Lung (tissue), 12 donors: ENCODE data around the gene OBSCN. TPM values are rescaled to one million over a fixed set of nuclear protein-coding genes. Genes with fewer than 3 reads are reported as not detected.

Experiments
- ATAC-seq: fragments of 200-7000 bp; cut with Tn5 transposase; one replicate; pipeline ENCODE4 v1.9.1; 2020; ENCODE audit warnings: moderate number of reproducible peaks; ENCODE audit not compliant: insufficient read depth, low FRiP score
- DNase-seq, 3 donors: peaks; one replicate each; pipeline ENCODE4 v3.0.0-alpha.2; 2013 to 2017
- H3K27ac ChIP-seq, 2 donors: one replicate each; pipeline ENCODE4 v1.5.1; 2013; ENCODE audit warnings: mild to moderate bottlenecking in 2 of 2, moderate library complexity in 2 of 2, control low read depth in 1 of 2, inconsistent platforms in 1 of 2, low read depth in 1 of 2, low read length in 1 of 2
- H3K27me3 ChIP-seq, 3 donors: one replicate each; pipeline ENCODE4 v1.5.1; 2013; ENCODE audit warnings: low read length in 2 of 3; ENCODE audit not compliant: control insufficient read depth in 3 of 3, insufficient read depth in 3 of 3
- H3K36me3 ChIP-seq, 4 donors: one replicate each; pipeline ENCODE4 v1.5.1; 2013; ENCODE audit warnings: low read length in 4 of 4, mild to moderate bottlenecking in 1 of 4, moderate library complexity in 1 of 4; ENCODE audit not compliant: control insufficient read depth in 4 of 4, insufficient read depth in 4 of 4
- H3K4me1 ChIP-seq, 5 donors: one replicate each; pipeline ENCODE4 v1.5.1; 2013; ENCODE audit warnings: low read length in 5 of 5, mild to moderate bottlenecking in 2 of 5, moderate library complexity in 1 of 5; ENCODE audit not compliant: control insufficient read depth in 5 of 5, insufficient read depth in 5 of 5
- H3K4me3 ChIP-seq: one replicate; pipeline ENCODE4 v1.5.1; 2013; ENCODE audit warnings: mild to moderate bottlenecking, control low read depth, moderate library complexity
- H3K9ac ChIP-seq, 2 donors: one replicate each; pipeline ENCODE4 v1.5.1; 2013; ENCODE audit warnings: low read length in 2 of 2, control low read depth in 1 of 2; ENCODE audit not compliant: insufficient read depth in 1 of 2
- H3K9me3 ChIP-seq, 4 donors: one replicate each; pipeline ENCODE4 v1.5.1; 2013; ENCODE audit warnings: low read length in 3 of 4, mild to moderate bottlenecking in 1 of 4, moderate library complexity in 1 of 4; ENCODE audit not compliant: control insufficient read depth in 4 of 4, insufficient read depth in 3 of 4
- CTCF ChIP-seq: IDR thresholded peaks from 2 replicates; pipeline ENCODE4 v1.5.1; 2012; ENCODE audit warnings: mild to moderate bottlenecking; ENCODE audit errors: control extremely low read depth, extremely low read depth
- WGBS, 2 donors: extraction: QIAGEN DNeasy Blood & Tissue Kit; methylation state at CpG; one replicate each; pipeline ENCODE4 v1.1.7; 2013; 5-methylcytosine and 5-hydroxymethylcytosine counted together
- polyA plus RNA-seq, 2 donors: library from polyadenylated mRNA; stranded (reverse); fragments of 200-250 nt; gene quantifications; one replicate each; pipeline ENCODE4 v1.2.1, GENCODE V29; 2013
- total RNA-seq, 2 donors: library from RNA; depleted of rRNA in 1 of 2; stranded (reverse); fragments of >200 nt in 1 of 2; gene quantifications; one replicate each; pipeline ENCODE4 v1.2.1, GENCODE V29; 2014 to 2021
- donor health status: control.
- donor health status: control.
- donor health status: Bipolar disorder and iron deficiency.
- donor health status: healthy.
- donor health status: DM: yes; HTN: yes; CAD: no.

The OBSCN gene
- total and polyA plus RNA-seq, 4 donors = 5.1 to 47.3 (median 25.4) TPM

- H3K4me1 ChIP-seq = no peaks in the 10 kb centered on the region
- H3K27ac ChIP-seq = no peak overlapping the region
- H3K9me3 ChIP-seq = peaks cover 0 to 3% (median under 1%) of the 10 kb centered on the region in 4 donors
- no peak overlapping the region for H3K4me3 ChIP-seq
- no peak for ATAC-seq
- no peaks in the 10 kb centered on the region for H3K27me3 ChIP-seq
- H3K9ac ChIP-seq = no peak overlapping the region
- H3K36me3 ChIP-seq = peaks cover 0 to 23% (median 13%) of the 10 kb centered on the region in 4 donors
- no peak for DNase-seq
- no peak for TF ChIP-seq CTCF
- whole genome bisulfite sequencing, 2 donors = 94 to 95% methylated on average over 19 of the region's 19 CpGs
These were observed 135.4 kb downstream of the OBSCN start for GRCh38 chr1:228343191-228343661.

GRCh38 chr1:228344631-228345072 is 136.8 kb downstream of the OBSCN start:
- Histone ChIP-seq H3K27ac (no peak overlapping the region), H3K9me3 (peaks cover 0 to 3% (median under 1%) of the 10 kb centered on the region in 4 donors), H3K27me3 (no peaks in the 10 kb centered on the region), H3K9ac (no peak overlapping the region), H3K36me3 (peaks cover 0 to 11% (median 7%) of the 10 kb centered on the region in 4 donors), H3K4me3 (no peak overlapping the region), H3K4me1 (no peaks in the 10 kb centered on the region)
- TF ChIP-seq CTCF = no peak
- ATAC-seq (no peak), DNase-seq (no peak)
- WGBS, 2 donors = 93 to 96% methylated on average over 5 of the region's 5 CpGs

GRCh38 chr1:228345201-228345930 is 137.5 kb downstream of the OBSCN start:
- TF ChIP-seq CTCF = no peak
- Histone ChIP-seq H3K4me1 (no peaks in the 10 kb centered on the region), H3K9ac (no peak overlapping the region), H3K27me3 (no peaks in the 10 kb centered on the region), H3K9me3 (peaks cover 0 to 3% (median under 1%) of the 10 kb centered on the region in 4 donors), H3K4me3 (no peak overlapping the region), H3K36me3 (peaks cover 0 to 9% (median 5%) of the 10 kb centered on the region in 4 donors), H3K27ac (no peak overlapping the region)
- ATAC-seq (no peak), DNase-seq (no peak)
- WGBS, 2 donors = 92 to 94% methylated on average over 17 of the region's 17 CpGs
